IMR-90 (cell line): ENCODE results near the gene PIN1. TPM values are rescaled to one million over a fixed set of nuclear protein-coding genes. Genes with fewer than 3 reads are reported as not detected.

Source experiments
- ATAC-seq: fragments of 200-7000 bp; cut with Tn5 transposase; 2 replicates; pipeline ENCODE4 v1.9.1; 2020; ENCODE audit warnings: low read depth, mild to moderate bottlenecking, moderate library complexity
- BruUV-seq: library from RNA; stranded (reverse); fragments of 400-500 nt; replicated peaks from 2 replicates; lab custom pipeline; 2021; lab: Mats Ljungman, UMichigan
- CTCF ChIA-PET: fragments of 300-600 bp; formaldehyde crosslinking; extraction: SDS; loops from one replicate; lab custom pipeline; 2021; ENCODE audit warnings: antibody characterized with exemption; lab: Yijun Ruan, JAX
- POLR2A ChIA-PET: fragments of 300-600 bp; sonication (Branson Sonifier 250); formaldehyde crosslinking; loops from one replicate; lab custom pipeline; 2022; ENCODE audit warnings: antibody characterized with exemption; ENCODE audit not compliant: unreplicated experiment; lab: Charles Lee
- DNase-seq: peaks from one replicate; pipeline ENCODE4 v3.0.0; 2013
- H2AFZ ChIP-seq: replicated peaks from 2 replicates; pipeline ENCODE3; 2013; ENCODE audit warnings: low read length, mild to moderate bottlenecking; ENCODE audit not compliant: poor library complexity
- H2AK5ac ChIP-seq: 2 replicates; pipeline ENCODE4 v1.6.1; 2013; ENCODE audit warnings: low read depth, low read length, inconsistent platforms
- H2AK9ac ChIP-seq: replicated peaks from 2 replicates; pipeline ENCODE3; 2013; ENCODE audit warnings: mild to moderate bottlenecking, low read depth, low read length, moderate library complexity; ENCODE audit not compliant: poor library complexity
- H2BK120ac ChIP-seq: 2 replicates; pipeline ENCODE4 v1.6.1; 2013; ENCODE audit warnings: low read depth, low read length, inconsistent platforms
- H2BK15ac ChIP-seq: 3 replicates; pipeline ENCODE4 v1.6.1; 2013; ENCODE audit warnings: low read depth, low read length, inconsistent platforms
- H2BK20ac ChIP-seq: 2 replicates; pipeline ENCODE4 v1.6.1; 2013; ENCODE audit warnings: low read depth, mild to moderate bottlenecking, inconsistent platforms, low read length, moderate library complexity
- H2BK5ac ChIP-seq: 2 replicates; pipeline ENCODE4 v1.6.1; 2013; ENCODE audit warnings: mild to moderate bottlenecking, low read depth, low read length, inconsistent platforms; ENCODE audit not compliant: poor library complexity, severe bottlenecking
- H3K14ac ChIP-seq: replicated peaks from 2 replicates; pipeline ENCODE4 v1.6.1; 2013; ENCODE audit warnings: low read depth, low read length, inconsistent platforms
- H3K18ac ChIP-seq: 2 replicates; pipeline ENCODE4 v1.6.1; 2013; ENCODE audit warnings: low read depth, low read length, control low read depth
- H3K23ac ChIP-seq: 2 replicates; pipeline ENCODE4 v1.6.1; 2013; ENCODE audit warnings: low read depth, low read length, inconsistent platforms
- H3K27ac ChIP-seq: 2 replicates; pipeline ENCODE4 v1.5.1; 2013; ENCODE audit warnings: mild to moderate bottlenecking, control low read depth, low read length; ENCODE audit not compliant: insufficient read depth
- H3K27me3 ChIP-seq: 2 replicates; pipeline ENCODE4 v1.6.1; 2013; ENCODE audit warnings: low read length; ENCODE audit not compliant: control insufficient read depth, insufficient read depth
- H3K36me3 ChIP-seq: 2 replicates; pipeline ENCODE4 v1.6.1; 2013; ENCODE audit warnings: low read length, mixed read lengths; ENCODE audit not compliant: control insufficient read depth, insufficient read depth
- H3K4ac ChIP-seq: 2 replicates; pipeline ENCODE4 v1.6.1; 2013; ENCODE audit warnings: low read depth, low read length, inconsistent platforms
- H3K4me1 ChIP-seq: 2 replicates; pipeline ENCODE4 v1.6.1; 2013; ENCODE audit warnings: low read length, mixed read lengths; ENCODE audit not compliant: control insufficient read depth, insufficient read depth
- H3K4me2 ChIP-seq: 2 replicates; pipeline ENCODE4 v1.6.1; 2013; ENCODE audit warnings: low read depth, mild to moderate bottlenecking, control low read depth, low read length, moderate library complexity
- H3K4me3 ChIP-seq: 2 replicates; pipeline ENCODE4 v1.5.1; 2013; ENCODE audit warnings: low read depth, mild to moderate bottlenecking, control low read depth, low read length, moderate library complexity; ENCODE audit not compliant: insufficient read depth
- H3K56ac ChIP-seq: 2 replicates; pipeline ENCODE4 v1.6.1; 2013; ENCODE audit warnings: low read length, inconsistent platforms; ENCODE audit not compliant: insufficient read depth; ENCODE audit errors: extremely low read depth
- H3K79me1 ChIP-seq, 2 experiments: 2 replicates each; pipeline ENCODE4 v1.6.1; 2013; ENCODE audit warnings: low read length in 2 of 2, inconsistent platforms in 1 of 2, low read depth in 1 of 2
- H3K9ac ChIP-seq: 2 replicates; pipeline ENCODE4 v1.6.1; 2013; ENCODE audit warnings: low read depth, low read length, control low read depth
- H3K9me1 ChIP-seq: 2 replicates; pipeline ENCODE4 v1.6.1; 2013; ENCODE audit warnings: low read length, inconsistent platforms; ENCODE audit not compliant: insufficient read depth
- H3K9me3 ChIP-seq: 2 replicates; pipeline ENCODE4 v1.6.1; 2013; ENCODE audit warnings: low read length; ENCODE audit not compliant: control insufficient read depth, insufficient read depth
- H4K20me1 ChIP-seq: 2 replicates; pipeline ENCODE4 v1.6.1; 2013; ENCODE audit warnings: low read length, inconsistent platforms; ENCODE audit not compliant: insufficient read depth
- H4K5ac ChIP-seq: 2 replicates; pipeline ENCODE4 v1.6.1; 2013; ENCODE audit warnings: mild to moderate bottlenecking, low read depth, low read length, control low read depth
- H4K8ac ChIP-seq, 2 experiments: 2 replicates each; pipeline ENCODE4 v1.6.1; 2013; ENCODE audit warnings: low read depth in 2 of 2, low read length in 2 of 2, control low read depth in 1 of 2, inconsistent platforms in 1 of 2
- H4K91ac ChIP-seq: 2 replicates; pipeline ENCODE4 v1.6.1; 2013; ENCODE audit warnings: low read depth, low read length, inconsistent platforms; ENCODE audit not compliant: insufficient read depth
- BHLHE40 ChIP-seq: fragments of 150-350 bp; IDR thresholded peaks from 2 replicates; pipeline ENCODE4 v1.6.1; 2016; ENCODE audit warnings: mild to moderate bottlenecking, low read depth, low read length
- MAFK ChIP-seq: IDR thresholded peaks from 2 replicates; pipeline ENCODE4 v1.6.1; 2012; ENCODE audit warnings: low read depth, low read length, improper control_type of control experiment
- MXI1 ChIP-seq: IDR thresholded peaks from 2 replicates; pipeline ENCODE4 v1.6.1; 2012; ENCODE audit warnings: low read depth, mild to moderate bottlenecking, low read length, moderate library complexity, borderline replicate concordance
- SMC3 ChIP-seq: fragments of 150-350 bp; IDR thresholded peaks from 2 replicates; pipeline ENCODE4 v1.6.1; 2016; ENCODE audit warnings: low read depth, mild to moderate bottlenecking, antibody characterized with exemption, low read length, moderate library complexity
- WGBS, 2 experiments: methylation state at CpG; one replicate each; pipeline versions ENCODE4 v1.1.5 to v1.1.7; 2013; ENCODE audit warnings: missing lambda C conversion rate in 2 of 2; ENCODE audit not compliant: insufficient read length in 1 of 2; ENCODE audit errors: extremely low coverage in 2 of 2; 5-methylcytosine and 5-hydroxymethylcytosine counted together
- dilution Hi-C: fragments of 300-500 bp; cut with HindIII; formaldehyde crosslinking; loops from one replicate; pipeline ENCODE4 v1.14.3; 2018; ENCODE audit warnings: low sequenced_read_pairs; ENCODE audit not compliant: unreplicated experiment
- in situ Hi-C: fragments of 300-500 bp; cut with MboI; formaldehyde crosslinking; loops from 3 replicates; pipeline ENCODE4 v1.14.3; 2019; ENCODE audit warnings: low sequenced_read_pairs, inconsistent platforms, mixed read lengths
- intact Hi-C: fragments of 100-400 bp; cut with micrococcal nuclease; formaldehyde crosslinking; loops from 2 replicates; pipeline ENCODE4 v1.10.0; 2022
- polyA plus RNA-seq, 3 experiments: library from polyadenylated mRNA; depleted of rRNA; stranded (reverse); fragments of >200 nt; gene quantifications; 2 replicates each; pipeline ENCODE4 v1.2.3, GENCODE V29; 2012; ENCODE audit warnings: low replicate concordance in 1 of 3
- total RNA-seq: library from RNA; depleted of rRNA; stranded (reverse); fragments of >200 nt; gene quantifications from 2 replicates; pipeline ENCODE4 v1.2.3, GENCODE V29; 2012

Gene PIN1
- total and polyA plus RNA-seq, 2 of the 4 experiments (the other 2 are of a cell fraction): 76.0 to 105 TPM

DNA sequence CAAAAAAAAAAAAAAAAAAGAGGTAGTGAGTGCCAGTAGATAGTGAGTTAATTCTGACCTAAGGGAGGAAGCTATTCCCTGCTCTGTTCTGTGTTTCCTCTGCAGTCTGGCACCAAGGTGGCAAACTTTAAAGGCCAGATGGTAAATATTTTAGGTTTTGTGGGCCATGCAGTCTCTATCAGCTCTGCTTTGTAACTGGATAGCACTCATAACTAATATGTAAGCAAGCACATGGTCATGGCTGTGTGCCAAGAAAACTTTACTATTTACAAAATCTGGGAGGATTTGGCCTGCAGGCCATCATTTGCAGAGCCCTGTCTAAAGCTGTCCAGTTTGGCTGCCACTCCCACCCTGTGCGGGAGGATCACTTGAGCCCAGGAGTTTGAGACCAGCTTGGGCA is 4.3 kb downstream of the PIN1 start:
- H4K8ac ChIP-seq: no peak overlapping the region
- dilution Hi-C loops (no loop called here), in situ Hi-C loops (no loop called here), intact Hi-C loops (no loop called here)
- H2AK9ac ChIP-seq: no peak overlapping the region
- H3K4me1 ChIP-seq: no peaks in the 10 kb centered on the region; the same call in 1 of the 2 replicates
- TF ChIP-seq MXI1 (peak; percentile 37; the same call in 1 of the 2 replicates), MAFK (no peak), BHLHE40 (no peak), SMC3 (no peak)
- no peak overlapping the region for H2AK5ac ChIP-seq
- no peak overlapping the region for H3K56ac ChIP-seq
- no peak overlapping the region for H3K27ac ChIP-seq
- no CpG with 5 or more reads among the region's 1 CpG for WGBS, 2 experiments
- no peaks in the 10 kb centered on the region for H3K9me3 ChIP-seq
- peaks cover 22 to 67% of the 10 kb centered on the region in 2 experiments; a peak in 3 of 4 replicates for H3K79me1 ChIP-seq
- H3K9me1 ChIP-seq: peaks cover 4% of the 10 kb centered on the region; the same call in 1 of the 2 replicates
- H3K4ac ChIP-seq: no peak overlapping the region
- DNase-seq (peak; percentile 51), ATAC-seq (no peak)
- ChIA-PET POLR2A (no interaction called here), CTCF (no interaction called here)
- peaks cover 46% of the 10 kb centered on the region for H3K36me3 ChIP-seq
- BruUV-seq: no TSS peak
- H3K23ac ChIP-seq: no peak overlapping the region
- no peak overlapping the region for H3K4me3 ChIP-seq
- no peak overlapping the region for H3K14ac ChIP-seq
- H3K27me3 ChIP-seq: no peaks in the 10 kb centered on the region
- H3K18ac ChIP-seq: no peak overlapping the region
- H4K91ac ChIP-seq: no peak overlapping the region
- no peak overlapping the region for H2AFZ ChIP-seq
- no peak overlapping the region for H2BK120ac ChIP-seq
- H3K4me2 ChIP-seq: no peak overlapping the region
- H4K5ac ChIP-seq: no peak overlapping the region
- H2BK20ac ChIP-seq: no peak overlapping the region
- H2BK15ac ChIP-seq: no peak overlapping the region
- H4K20me1 ChIP-seq: peaks cover 3% of the 10 kb centered on the region
- H3K9ac ChIP-seq: no peak overlapping the region
- no peak overlapping the region for H2BK5ac ChIP-seq
